Peyer's patch (tissue), 4 donors: ENCODE results near the gene RIOK3. TPM values are rescaled to one million over a fixed set of nuclear protein-coding genes. Genes with fewer than 3 reads are reported as not detected.
A peak's percentile ranks its signal among the peaks of the same experiment; 100 is the strongest.

Experiments used
- DNase-seq, 3 donors: peaks; one replicate each; pipeline ENCODE4 v3.0.0-alpha.2; 2017 to 2019
- H3K27ac ChIP-seq, 4 donors: fragments of 200-600 bp; sonication (generic); one replicate each; pipeline ENCODE4 v1.5.1; 2016 to 2019
- H3K27me3 ChIP-seq, 2 donors: fragments of 200-600 bp; sonication (generic); one replicate each; pipeline ENCODE4 v1.5.1; 2019
- H3K36me3 ChIP-seq, 3 donors: fragments of 200-600 bp; sonication (generic); one replicate each; pipeline ENCODE4 v1.5.1; 2016 to 2019
- H3K4me1 ChIP-seq, 4 donors: fragments of 200-600 bp; sonication (generic); one replicate each; pipeline ENCODE4 v1.5.1; 2016 to 2019
- H3K4me3 ChIP-seq, 4 donors: fragments of 200-600 bp; sonication (generic); 1 replicate in 3 of 4; 2 replicates in 1 of 4; pipeline ENCODE4 v1.5.1; 2016 to 2019; ENCODE audit warnings: mild to moderate bottlenecking in 1 of 4
- H3K9me3 ChIP-seq, 4 donors: fragments of 200-600 bp; sonication (generic); one replicate each; pipeline ENCODE4 v1.5.1; 2016 to 2019; ENCODE audit warnings: mild to moderate bottlenecking in 1 of 4
- POLR2A ChIP-seq, 2 donors: fragments of 450-650 bp; IDR thresholded peaks; one replicate each; pipeline ENCODE4 v1.5.1; 2017; ENCODE audit warnings: antibody characterized with exemption in 2 of 2, mild to moderate bottlenecking in 2 of 2, moderate library complexity in 2 of 2
- total RNA-seq, 4 donors: library from RNA; depleted of rRNA; stranded (reverse); fragments of >200 nt; gene quantifications; one replicate each; pipeline ENCODE4 v1.1.0, GENCODE V29; 2016
- TF ChIP-seq, protein P1 (sequence below), 6 experiments: fragments of 450-650 bp in 4 of 6; fragments of 200-600 bp in 2 of 6; sonication (generic) in 1 of 6; IDR thresholded peaks; one replicate each; pipeline ENCODE4 v1.5.1; 2017 to 2019; ENCODE audit warnings: antibody characterized with exemption in 6 of 6, mild to moderate bottlenecking in 3 of 6, moderate library complexity in 1 of 6

The RIOK3 gene
- total RNA-seq, 4 donors from 2014 or later = 66.0 to 262 (median 160) TPM

DNA sequence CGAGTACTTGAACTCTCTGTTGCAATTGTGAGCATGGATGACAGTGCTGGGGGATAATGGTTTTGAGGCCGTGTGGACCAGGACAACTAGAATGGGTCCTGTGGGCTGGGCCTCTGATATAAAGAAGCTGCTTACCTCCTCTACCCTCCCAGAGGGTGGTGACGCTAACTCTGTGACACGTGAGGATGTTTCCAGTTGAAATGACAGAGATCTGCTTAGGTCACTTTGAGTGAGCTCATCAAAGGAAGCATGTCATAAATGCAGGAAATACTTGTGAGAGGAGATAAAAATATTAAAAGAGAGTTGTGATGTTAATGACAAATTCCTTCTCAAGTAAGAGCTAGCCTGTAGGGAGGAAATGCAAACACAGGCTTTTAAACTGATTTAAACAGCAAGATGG lies 66.6 kb downstream of the RIOK3 start:
- Histone ChIP-seq H3K27ac (no peak overlapping the region), H3K27me3 (no peaks in the 10 kb centered on the region), H3K4me1 (no peaks in the 10 kb centered on the region), H3K4me3 (no peak overlapping the region), H3K36me3 (peaks cover 0 to 93% (median 0%) of the 10 kb centered on the region in 3 donors), H3K9me3 (no peaks in the 10 kb centered on the region)
- DNase-seq = peak in 1 of 3 donors; percentile 37
- TF ChIP-seq, protein P1, sequence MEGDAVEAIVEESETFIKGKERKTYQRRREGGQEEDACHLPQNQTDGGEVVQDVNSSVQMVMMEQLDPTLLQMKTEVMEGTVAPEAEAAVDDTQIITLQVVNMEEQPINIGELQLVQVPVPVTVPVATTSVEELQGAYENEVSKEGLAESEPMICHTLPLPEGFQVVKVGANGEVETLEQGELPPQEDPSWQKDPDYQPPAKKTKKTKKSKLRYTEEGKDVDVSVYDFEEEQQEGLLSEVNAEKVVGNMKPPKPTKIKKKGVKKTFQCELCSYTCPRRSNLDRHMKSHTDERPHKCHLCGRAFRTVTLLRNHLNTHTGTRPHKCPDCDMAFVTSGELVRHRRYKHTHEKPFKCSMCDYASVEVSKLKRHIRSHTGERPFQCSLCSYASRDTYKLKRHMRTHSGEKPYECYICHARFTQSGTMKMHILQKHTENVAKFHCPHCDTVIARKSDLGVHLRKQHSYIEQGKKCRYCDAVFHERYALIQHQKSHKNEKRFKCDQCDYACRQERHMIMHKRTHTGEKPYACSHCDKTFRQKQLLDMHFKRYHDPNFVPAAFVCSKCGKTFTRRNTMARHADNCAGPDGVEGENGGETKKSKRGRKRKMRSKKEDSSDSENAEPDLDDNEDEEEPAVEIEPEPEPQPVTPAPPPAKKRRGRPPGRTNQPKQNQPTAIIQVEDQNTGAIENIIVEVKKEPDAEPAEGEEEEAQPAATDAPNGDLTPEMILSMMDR (IDR thresholded peaks at IDR 0.05) = no peak
- no peak for TF ChIP-seq POLR2A (IDR thresholded peaks at IDR 0.05)

DNA sequence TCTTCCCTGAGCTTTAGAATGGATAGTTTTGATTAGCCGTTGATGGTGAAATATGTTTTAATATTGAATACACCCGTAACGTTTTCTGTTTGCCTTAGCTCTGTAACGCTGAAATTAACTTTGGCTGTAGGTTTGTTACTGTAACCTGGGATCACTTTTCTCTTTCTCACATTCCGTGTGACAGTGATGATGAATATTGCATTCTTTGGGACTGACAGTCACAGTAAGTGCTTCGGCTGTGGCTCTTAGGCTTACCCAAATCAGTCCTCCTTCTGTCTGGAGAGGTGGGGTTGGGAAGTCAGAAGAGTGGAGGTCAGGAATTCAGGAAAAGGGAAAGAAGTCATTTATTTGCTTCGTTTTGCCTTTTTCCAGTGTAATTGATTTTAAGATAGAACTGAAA lies 68.2 kb downstream of the RIOK3 start:
- no peak for TF ChIP-seq POLR2A (IDR thresholded peaks at IDR 0.05)
- TF ChIP-seq, protein P1 (IDR thresholded peaks at IDR 0.05) = no peak
- Histone ChIP-seq H3K27me3 (no peaks in the 10 kb centered on the region), H3K9me3 (no peaks in the 10 kb centered on the region), H3K27ac (no peak overlapping the region), H3K4me1 (no peaks in the 10 kb centered on the region), H3K36me3 (peaks cover 0 to 98% (median 0%) of the 10 kb centered on the region in 3 donors), H3K4me3 (no peak overlapping the region)
- DNase-seq = no peak

DNA sequence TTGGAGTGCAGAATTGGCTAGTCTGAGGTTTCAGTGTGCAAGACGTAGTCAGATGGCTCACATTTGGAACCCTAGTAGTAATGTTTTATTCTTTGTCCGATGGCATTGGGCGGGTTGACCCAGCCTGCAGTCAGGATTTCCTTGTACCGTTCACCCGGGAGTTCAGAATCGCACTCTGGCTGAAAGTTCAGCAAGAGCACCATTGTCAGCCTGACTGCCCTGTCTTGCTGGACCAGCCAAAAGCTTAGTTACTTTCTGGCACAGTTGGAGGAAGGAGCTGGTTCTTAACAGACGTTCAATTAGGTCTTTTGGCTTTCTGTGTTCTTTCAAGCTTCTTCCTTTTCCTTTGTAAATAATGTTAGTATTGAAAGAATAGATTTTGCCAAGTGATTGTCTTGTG lies 68.8 kb downstream of the RIOK3 start:
- TF ChIP-seq POLR2A (IDR thresholded peaks at IDR 0.05) = no peak
- TF ChIP-seq, protein P1 (IDR thresholded peaks at IDR 0.05) = no peak
- peaks cover 0 to 98% (median 0%) of the 10 kb centered on the region in 3 donors for H3K36me3 ChIP-seq
- no peak overlapping the region for H3K4me3 ChIP-seq
- no peaks in the 10 kb centered on the region for H3K27me3 ChIP-seq
- peak in 1 of 3 donors; percentile 34 for DNase-seq
- no peaks in the 10 kb centered on the region for H3K9me3 ChIP-seq
- no peaks in the 10 kb centered on the region for H3K4me1 ChIP-seq
- no peak overlapping the region for H3K27ac ChIP-seq

DNA sequence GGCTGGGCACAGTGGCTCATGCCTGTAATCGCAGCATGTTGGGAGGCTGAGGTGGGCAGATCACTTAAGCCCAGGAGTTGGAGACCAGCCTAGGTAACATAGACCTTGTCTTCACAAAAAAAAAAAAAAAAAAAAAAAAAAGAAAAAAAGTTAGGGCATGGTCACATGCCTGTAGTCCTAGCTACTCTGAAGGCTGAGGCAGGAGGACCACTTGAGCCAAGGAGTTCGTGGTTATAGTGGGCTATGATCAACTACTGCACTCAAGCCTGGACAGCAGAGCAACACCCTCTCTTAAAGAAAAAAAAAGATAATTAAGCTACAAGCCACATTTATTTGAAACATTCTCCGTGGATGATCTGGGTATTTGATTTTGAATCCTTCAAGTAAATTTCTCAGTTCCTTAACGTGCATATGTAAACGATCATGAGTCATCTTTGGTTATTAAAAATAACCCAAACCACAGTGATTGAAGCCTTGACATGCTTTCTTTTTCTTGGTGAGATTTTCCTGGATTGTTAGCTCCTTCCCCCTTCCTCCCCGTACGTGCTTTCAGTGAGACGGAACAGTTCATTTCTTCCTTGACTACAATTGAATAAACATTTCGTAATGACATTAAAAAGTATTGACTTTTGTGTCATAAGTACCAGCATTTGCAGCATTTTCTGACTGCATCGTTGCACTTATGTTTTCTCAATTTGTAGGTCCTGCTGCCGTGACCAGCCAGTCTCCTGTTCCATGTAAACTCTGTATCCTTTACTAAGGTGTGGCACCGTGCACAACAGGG lies 70.5 kb downstream of the RIOK3 start:
- Histone ChIP-seq H3K9me3 (no peaks in the 10 kb centered on the region), H3K4me1 (no peaks in the 10 kb centered on the region), H3K4me3 (no peak overlapping the region), H3K36me3 (peaks cover 0 to 98% (median under 1%) of the 10 kb centered on the region in 3 donors), H3K27ac (no peak overlapping the region), H3K27me3 (no peaks in the 10 kb centered on the region)
- TF ChIP-seq POLR2A (IDR thresholded peaks at IDR 0.05) = no peak
- TF ChIP-seq, protein P1 (IDR thresholded peaks at IDR 0.05) = no peak
- DNase-seq = no peak

DNA sequence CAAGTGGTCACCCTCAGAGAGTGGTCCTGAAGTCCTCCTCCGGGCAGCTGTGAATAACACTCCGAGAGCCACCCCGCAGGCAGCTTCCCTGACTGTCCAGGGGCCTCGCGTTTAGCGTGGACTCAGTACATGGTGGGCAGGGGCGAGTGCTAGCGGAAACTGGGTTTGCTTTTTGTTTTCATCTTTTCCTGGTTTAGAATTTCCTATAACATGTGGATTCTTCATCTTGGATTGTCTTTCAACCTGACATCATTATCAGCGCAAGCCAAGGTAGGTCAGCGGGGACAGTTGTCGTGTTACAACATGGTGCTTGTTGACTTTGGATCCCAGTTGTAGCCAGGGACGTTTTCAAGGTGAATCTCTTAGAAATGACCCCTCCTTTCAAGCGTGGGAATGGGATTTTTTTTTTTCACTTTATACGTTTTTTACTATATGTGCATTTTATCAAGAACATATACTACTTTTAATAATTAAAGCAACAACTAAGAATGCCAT lies 71.2 kb downstream of the RIOK3 start:
- no peak for DNase-seq
- H3K27me3 ChIP-seq = no peaks in the 10 kb centered on the region
- no peak for TF ChIP-seq POLR2A (IDR thresholded peaks at IDR 0.05)
- peaks cover 0 to 98% (median 5%) of the 10 kb centered on the region in 3 donors for H3K36me3 ChIP-seq
- no peak overlapping the region for H3K27ac ChIP-seq
- H3K9me3 ChIP-seq = no peaks in the 10 kb centered on the region
- H3K4me1 ChIP-seq = no peaks in the 10 kb centered on the region
- no peak overlapping the region for H3K4me3 ChIP-seq

DNA sequence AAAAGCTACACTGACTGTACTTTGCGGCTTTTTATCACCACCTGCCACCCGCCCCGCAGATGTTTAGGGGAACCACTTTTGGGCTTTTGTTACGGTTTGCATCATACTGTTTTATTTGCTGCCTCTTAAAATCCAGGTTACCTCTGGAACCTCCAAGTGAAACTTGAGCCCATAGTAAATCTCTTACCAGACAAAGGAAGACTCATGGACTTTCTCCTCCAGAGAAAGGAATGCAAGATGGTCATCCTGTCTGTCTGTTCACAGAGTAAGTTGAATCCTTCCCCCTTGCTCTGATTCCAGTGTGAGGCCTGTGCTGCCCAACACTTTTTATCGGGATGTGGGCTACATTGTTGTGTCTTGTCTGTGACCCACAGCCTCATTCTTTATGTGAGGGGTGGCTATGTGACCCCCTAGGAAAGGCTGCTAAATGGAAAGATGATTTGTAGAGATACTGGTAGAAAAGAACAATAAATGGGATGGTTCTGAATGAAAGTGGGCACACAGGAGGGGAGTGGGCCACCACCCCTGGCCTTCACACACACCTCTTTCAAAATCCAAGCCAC lies 73.5 kb downstream of the RIOK3 start:
- Histone ChIP-seq H3K27ac (no peak overlapping the region), H3K4me1 (no peaks in the 10 kb centered on the region), H3K27me3 (no peaks in the 10 kb centered on the region), H3K36me3 (peaks cover 0 to 98% (median 5%) of the 10 kb centered on the region in 3 donors), H3K4me3 (no peak overlapping the region), H3K9me3 (no peaks in the 10 kb centered on the region)
- TF ChIP-seq, protein P1 (IDR thresholded peaks at IDR 0.05) = no peak
- no peak for TF ChIP-seq POLR2A (IDR thresholded peaks at IDR 0.05)
- no peak for DNase-seq
